SK-N-SH (cell line): ENCODE results near the gene GNB5. TPM values are rescaled to one million over a fixed set of nuclear protein-coding genes. Genes with fewer than 3 reads are reported as not detected.

Source experiments
- CTCF ChIA-PET: fragments of 300-600, 350-600 bp; formaldehyde crosslinking; extraction: SDS; loops from one replicate; lab custom pipeline; 2021; lab: Yijun Ruan, JAX
- POLR2A ChIA-PET: fragments of 350-600 bp; sonication (Branson Sonifier 250); formaldehyde crosslinking; extraction: SDS; loops from one replicate; lab custom pipeline; 2020; ENCODE audit warnings: antibody characterized with exemption, inconsistent platforms; lab: Yijun Ruan, JAX
- DNase-seq: peaks from one replicate; pipeline ENCODE4 v3.0.0; 2012
- H2AFZ ChIP-seq: fragments of 200-600 bp; sonication (generic); 2 replicates; pipeline ENCODE4 v1.8.1; 2016; ENCODE audit warnings: antibody characterized with exemption, mild to moderate bottlenecking, low read depth
- H3F3A ChIP-seq: fragments of 200-600 bp; sonication (generic); replicated peaks from 2 replicates; pipeline ENCODE3; 2016; ENCODE audit warnings: antibody characterized with exemption, mild to moderate bottlenecking; ENCODE audit not compliant: insufficient read depth
- H3K27ac ChIP-seq, 2 experiments: fragments of 200-500 bp in 1 of 2; fragments of 200-600 bp in 1 of 2; sonication (Bioruptor generic) in 1 of 2; sonication (generic), shearing (Covaris generic) in 1 of 2; 2 replicates each; pipeline versions ENCODE4 v1.5.1 to v1.6.1; 2014 to 2016; ENCODE audit warnings: low read depth in 2 of 2, inconsistent platforms in 1 of 2, low read length in 1 of 2, mild to moderate bottlenecking in 1 of 2, mixed read lengths in 1 of 2
- H3K27me3 ChIP-seq: fragments of 200-600 bp; sonication (generic), shearing (Covaris generic); 2 replicates; pipeline ENCODE4 v1.6.1; 2016; ENCODE audit warnings: mixed run types; ENCODE audit not compliant: insufficient read depth
- H3K36me3 ChIP-seq, 2 experiments: fragments of 200-500 bp in 1 of 2; fragments of 200-600 bp in 1 of 2; sonication (Bioruptor generic) in 1 of 2; sonication (generic) in 1 of 2; replicated peaks in 1 of 2; 2 replicates each; pipeline versions ENCODE3 to v1.5.1; 2014 to 2016; ENCODE audit warnings: low read length in 1 of 2, mild to moderate bottlenecking in 1 of 2; ENCODE audit not compliant: insufficient read depth in 2 of 2, control insufficient read depth in 1 of 2
- H3K4me1 ChIP-seq, 2 experiments: fragments of 200-500 bp in 1 of 2; fragments of 200-600 bp in 1 of 2; sonication (Bioruptor generic) in 1 of 2; sonication (generic), shearing (Covaris generic) in 1 of 2; 2 replicates each; pipeline versions ENCODE4 v1.5.1 to v1.6.1; 2014 to 2016; ENCODE audit warnings: low read depth in 1 of 2, low read length in 1 of 2, mixed run types in 1 of 2; ENCODE audit not compliant: insufficient read depth in 2 of 2, control insufficient read depth in 1 of 2
- H3K4me2 ChIP-seq: fragments of 200-600 bp; sonication (generic), shearing (Covaris generic); 2 replicates; pipeline ENCODE4 v1.6.1; 2017; ENCODE audit warnings: mixed run types
- H3K4me3 ChIP-seq, 2 experiments: fragments of 200-500 bp in 1 of 2; fragments of 200-600 bp in 1 of 2; sonication (Bioruptor generic) in 1 of 2; sonication (generic), shearing (Covaris generic) in 1 of 2; 2 replicates each; pipeline versions ENCODE4 v1.5.1 to v1.8.1; 2014 to 2016; ENCODE audit warnings: low read depth in 2 of 2, inconsistent platforms in 1 of 2, low read length in 1 of 2, mild to moderate bottlenecking in 1 of 2, mixed read lengths in 1 of 2, moderate library complexity in 1 of 2
- H3K79me2 ChIP-seq: fragments of 200-600 bp; sonication (generic); 2 replicates; pipeline ENCODE4 v1.8.1; 2017; ENCODE audit warnings: mild to moderate bottlenecking; ENCODE audit not compliant: insufficient read depth
- H3K9ac ChIP-seq: fragments of 200-600 bp; sonication (generic); 2 replicates; pipeline ENCODE4 v1.6.1; 2017; ENCODE audit warnings: mixed run types
- H3K9me2 ChIP-seq: fragments of 200-600 bp; sonication (generic); 2 replicates; pipeline ENCODE4 v1.6.1; 2017; ENCODE audit warnings: mixed run types
- H3K9me3 ChIP-seq: fragments of 200-600 bp; sonication (generic); 2 replicates; pipeline ENCODE4 v1.6.1; 2017; ENCODE audit warnings: mixed run types, mild to moderate bottlenecking, moderate library complexity
- H4K20me1 ChIP-seq: fragments of 200-600 bp; sonication (generic); 2 replicates; pipeline ENCODE4 v1.6.1; 2017; ENCODE audit warnings: mild to moderate bottlenecking, mixed run types; ENCODE audit not compliant: insufficient read depth
- CHD2 ChIP-seq: fragments of 150-350 bp; IDR thresholded peaks from 2 replicates; pipeline ENCODE4 v1.6.1; 2018; ENCODE audit warnings: low read length; ENCODE audit not compliant: partially characterized antibody
- EP300 ChIP-seq, 2 experiments: IDR thresholded peaks; 2 replicates each; pipeline versions ENCODE4 v1.4.0 to v1.6.1; 2012; ENCODE audit warnings: borderline replicate concordance in 1 of 2, low read depth in 1 of 2, low read length in 1 of 2
- FOSL2 ChIP-seq: IDR thresholded peaks from 2 replicates; pipeline ENCODE4 v1.4.0; 2012; ENCODE audit warnings: low read depth, mild to moderate bottlenecking, moderate library complexity, borderline replicate concordance
- FOXM1 ChIP-seq: IDR thresholded peaks from 2 replicates; pipeline ENCODE4 v1.4.0; 2012; ENCODE audit warnings: low read depth, mild to moderate bottlenecking
- GATA2 ChIP-seq: sonication (generic); formaldehyde crosslinking; IDR thresholded peaks from 2 replicates; pipeline ENCODE4 v1.5.0; 2020; ENCODE audit warnings: mild to moderate bottlenecking, missing genetic modification reagents
- JUND ChIP-seq: IDR thresholded peaks from 2 replicates; pipeline ENCODE4 v1.4.0; 2012
- MEF2A ChIP-seq: IDR thresholded peaks from 2 replicates; pipeline ENCODE4 v1.4.0; 2012; ENCODE audit warnings: low read depth, borderline replicate concordance
- NFIC ChIP-seq: IDR thresholded peaks from 2 replicates; pipeline ENCODE4 v1.4.0; 2012; ENCODE audit warnings: borderline replicate concordance
- NRF1 ChIP-seq: IDR thresholded peaks from 2 replicates; pipeline ENCODE4 v1.6.1; 2012; ENCODE audit warnings: low read depth, mild to moderate bottlenecking, low read length
- POLR2AphosphoS5 ChIP-seq: IDR thresholded peaks from 2 replicates; pipeline ENCODE4 v1.6.1; 2012; ENCODE audit warnings: low read depth, low read length
- RAD21 ChIP-seq: IDR thresholded peaks from 2 replicates; pipeline ENCODE4 v1.6.1; 2012; ENCODE audit warnings: mild to moderate bottlenecking, low read length
- RXRA ChIP-seq: IDR thresholded peaks from 2 replicates; pipeline ENCODE4 v1.4.0; 2012; ENCODE audit warnings: low read depth, mild to moderate bottlenecking, borderline replicate concordance
- TAF1 ChIP-seq: IDR thresholded peaks from 2 replicates; pipeline ENCODE4 v1.6.1; 2012; ENCODE audit warnings: low read depth, mild to moderate bottlenecking, low read length, moderate library complexity, borderline replicate concordance
- YY1 ChIP-seq: IDR thresholded peaks from 2 replicates; pipeline ENCODE4 v1.4.0; 2012; ENCODE audit warnings: low read depth, mild to moderate bottlenecking
- WGBS: methylation state at CpG from one replicate; pipeline ENCODE4 v1.1.6; 2017; ENCODE audit warnings: low lambda C conversion rate; 5-methylcytosine and 5-hydroxymethylcytosine counted together
- polyA plus RNA-seq, 3 experiments: library from polyadenylated mRNA; depleted of rRNA; stranded (reverse); fragments of >200 nt; gene quantifications; 2 replicates each; pipeline ENCODE4 v1.2.3, GENCODE V29; 2012
- TF ChIP-seq, protein P1 (sequence below): IDR thresholded peaks from 2 replicates; pipeline ENCODE4 v1.4.0; 2012; ENCODE audit warnings: low read depth, borderline replicate concordance
- TF ChIP-seq, protein P2 (sequence below): IDR thresholded peaks from 2 replicates; pipeline ENCODE4 v1.4.0; 2012; ENCODE audit warnings: low read depth, borderline replicate concordance
- TF ChIP-seq, protein P3 (sequence below): IDR thresholded peaks from 2 replicates; pipeline ENCODE4 v1.6.1; 2012; ENCODE audit warnings: mild to moderate bottlenecking, low read depth, low read length, moderate library complexity
- TF ChIP-seq, protein P4 (sequence below): fragments of 200-600 bp; sonication (generic); IDR thresholded peaks from 2 replicates; pipeline ENCODE4 v1.6.1; 2017; ENCODE audit warnings: antibody characterized with exemption, mild to moderate bottlenecking, moderate library complexity
- TF ChIP-seq, protein P5 (sequence below): IDR thresholded peaks from 2 replicates; pipeline ENCODE4 v1.4.0; 2012; ENCODE audit warnings: low read depth

The GNB5 gene
- polyA plus RNA-seq, 1 of the 3 experiments (the other 2 are of a cell fraction), result 73.7 TPM

DNA sequence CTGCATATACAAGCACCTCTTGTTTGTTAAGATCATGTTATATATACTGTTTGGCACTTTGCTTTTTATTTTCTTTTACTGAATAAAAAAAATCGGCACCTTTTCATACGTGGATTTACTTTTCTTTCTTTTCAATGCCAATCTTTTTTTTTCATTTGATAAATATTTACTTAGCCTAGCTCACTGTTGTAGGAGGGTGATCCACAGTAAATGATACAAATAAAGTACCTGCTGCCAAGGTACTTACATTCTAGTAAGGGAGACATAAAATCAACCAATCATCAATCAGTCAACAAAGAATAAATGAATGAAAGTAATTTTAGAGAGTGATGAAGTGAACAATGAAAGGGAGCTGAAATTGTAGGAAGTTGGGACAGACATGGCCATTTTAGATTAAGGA is 18.3 kb downstream of the GNB5 start:
- Histone ChIP-seq H3K9ac (no peak overlapping the region), H4K20me1 (no peaks in the 10 kb centered on the region), H3K36me3 (peaks cover 0 to 13% of the 10 kb centered on the region in 2 experiments), H3F3A (no peaks in the 10 kb centered on the region), H3K27ac (no peak overlapping the region), H3K4me2 (no peak overlapping the region), H3K4me3 (no peak overlapping the region), H2AFZ (no peak overlapping the region), H3K79me2 (peaks cover 84% of the 10 kb centered on the region), H3K9me3 (no peaks in the 10 kb centered on the region), H3K4me1 (peaks cover 0 to 4% of the 10 kb centered on the region in 2 experiments; a peak in 1 of 4 replicates), H3K9me2 (no peaks in the 10 kb centered on the region), H3K27me3 (no peaks in the 10 kb centered on the region)
- TF ChIP-seq, protein P1, sequence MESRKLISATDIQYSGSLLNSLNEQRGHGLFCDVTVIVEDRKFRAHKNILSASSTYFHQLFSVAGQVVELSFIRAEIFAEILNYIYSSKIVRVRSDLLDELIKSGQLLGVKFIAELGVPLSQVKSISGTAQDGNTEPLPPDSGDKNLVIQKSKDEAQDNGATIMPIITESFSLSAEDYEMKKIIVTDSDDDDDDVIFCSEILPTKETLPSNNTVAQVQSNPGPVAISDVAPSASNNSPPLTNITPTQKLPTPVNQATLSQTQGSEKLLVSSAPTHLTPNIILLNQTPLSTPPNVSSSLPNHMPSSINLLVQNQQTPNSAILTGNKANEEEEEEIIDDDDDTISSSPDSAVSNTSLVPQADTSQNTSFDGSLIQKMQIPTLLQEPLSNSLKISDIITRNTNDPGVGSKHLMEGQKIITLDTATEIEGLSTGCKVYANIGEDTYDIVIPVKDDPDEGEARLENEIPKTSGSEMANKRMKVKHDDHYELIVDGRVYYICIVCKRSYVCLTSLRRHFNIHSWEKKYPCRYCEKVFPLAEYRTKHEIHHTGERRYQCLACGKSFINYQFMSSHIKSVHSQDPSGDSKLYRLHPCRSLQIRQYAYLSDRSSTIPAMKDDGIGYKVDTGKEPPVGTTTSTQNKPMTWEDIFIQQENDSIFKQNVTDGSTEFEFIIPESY, result no peak
- TF ChIP-seq NFIC, result no peak
- TF ChIP-seq, protein P2, sequence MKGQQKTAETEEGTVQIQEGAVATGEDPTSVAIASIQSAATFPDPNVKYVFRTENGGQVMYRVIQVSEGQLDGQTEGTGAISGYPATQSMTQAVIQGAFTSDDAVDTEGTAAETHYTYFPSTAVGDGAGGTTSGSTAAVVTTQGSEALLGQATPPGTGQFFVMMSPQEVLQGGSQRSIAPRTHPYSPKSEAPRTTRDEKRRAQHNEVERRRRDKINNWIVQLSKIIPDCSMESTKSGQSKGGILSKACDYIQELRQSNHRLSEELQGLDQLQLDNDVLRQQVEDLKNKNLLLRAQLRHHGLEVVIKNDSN, result no peak
- TF ChIP-seq EP300 (IDR thresholded peaks at IDR 0.05; ENCODE audit: borderline replicate concordance in 1 of 2, low read depth in 1 of 2, low read length in 1 of 2), result no peak
- TF ChIP-seq GATA2 (CRISPR knock-in tag), result no peak
- 91% methylated on average over 2 of the region's 2 CpGs for WGBS
- ChIA-PET CTCF (interaction anchor here (1.3 to 2.4 kb wide), 3 partner anchors 11 to 35 kb away, joined by 3 to 10 read pairs (median 5); no protein-coding TSS in a partner anchor), POLR2A (no interaction called here)
- DNase-seq, result no peak

DNA sequence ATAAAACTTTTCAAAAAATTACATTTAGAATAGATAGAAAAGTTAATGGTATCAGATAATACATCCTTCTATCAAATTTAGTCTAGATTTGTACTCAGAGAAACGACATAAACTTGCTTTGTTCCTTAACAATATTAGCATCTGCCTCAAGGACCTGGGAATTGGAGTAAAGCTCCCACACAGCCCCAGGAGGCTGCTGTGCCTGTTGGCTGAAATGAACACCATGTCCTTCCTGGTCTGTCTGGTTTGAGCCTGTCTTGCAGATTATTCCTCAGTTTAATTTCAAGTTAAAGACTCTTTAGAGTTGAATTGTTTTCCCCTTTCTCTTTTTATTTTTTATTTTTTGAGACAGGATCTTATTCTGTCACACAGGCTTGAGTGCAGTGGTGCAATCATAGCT is 19.4 kb downstream of the GNB5 start:
- ChIA-PET POLR2A (no interaction called here), CTCF (interaction anchor here (2.4 kb wide), 1 partner anchor 10 kb away, joined by 10 read pairs; no protein-coding TSS in a partner anchor)
- 10% methylated on average over 1 of the region's 1 CpG for WGBS
- TF ChIP-seq, protein P3, sequence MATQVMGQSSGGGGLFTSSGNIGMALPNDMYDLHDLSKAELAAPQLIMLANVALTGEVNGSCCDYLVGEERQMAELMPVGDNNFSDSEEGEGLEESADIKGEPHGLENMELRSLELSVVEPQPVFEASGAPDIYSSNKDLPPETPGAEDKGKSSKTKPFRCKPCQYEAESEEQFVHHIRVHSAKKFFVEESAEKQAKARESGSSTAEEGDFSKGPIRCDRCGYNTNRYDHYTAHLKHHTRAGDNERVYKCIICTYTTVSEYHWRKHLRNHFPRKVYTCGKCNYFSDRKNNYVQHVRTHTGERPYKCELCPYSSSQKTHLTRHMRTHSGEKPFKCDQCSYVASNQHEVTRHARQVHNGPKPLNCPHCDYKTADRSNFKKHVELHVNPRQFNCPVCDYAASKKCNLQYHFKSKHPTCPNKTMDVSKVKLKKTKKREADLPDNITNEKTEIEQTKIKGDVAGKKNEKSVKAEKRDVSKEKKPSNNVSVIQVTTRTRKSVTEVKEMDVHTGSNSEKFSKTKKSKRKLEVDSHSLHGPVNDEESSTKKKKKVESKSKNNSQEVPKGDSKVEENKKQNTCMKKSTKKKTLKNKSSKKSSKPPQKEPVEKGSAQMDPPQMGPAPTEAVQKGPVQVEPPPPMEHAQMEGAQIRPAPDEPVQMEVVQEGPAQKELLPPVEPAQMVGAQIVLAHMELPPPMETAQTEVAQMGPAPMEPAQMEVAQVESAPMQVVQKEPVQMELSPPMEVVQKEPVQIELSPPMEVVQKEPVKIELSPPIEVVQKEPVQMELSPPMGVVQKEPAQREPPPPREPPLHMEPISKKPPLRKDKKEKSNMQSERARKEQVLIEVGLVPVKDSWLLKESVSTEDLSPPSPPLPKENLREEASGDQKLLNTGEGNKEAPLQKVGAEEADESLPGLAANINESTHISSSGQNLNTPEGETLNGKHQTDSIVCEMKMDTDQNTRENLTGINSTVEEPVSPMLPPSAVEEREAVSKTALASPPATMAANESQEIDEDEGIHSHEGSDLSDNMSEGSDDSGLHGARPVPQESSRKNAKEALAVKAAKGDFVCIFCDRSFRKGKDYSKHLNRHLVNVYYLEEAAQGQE, result no peak
- TF ChIP-seq FOXM1, result no peak
- TF ChIP-seq FOSL2, result no peak
- no peak for TF ChIP-seq JUND
- no peak for TF ChIP-seq CHD2
- TF ChIP-seq, protein P2, result no peak
- TF ChIP-seq TAF1, result no peak
- TF ChIP-seq YY1, result no peak
- TF ChIP-seq NRF1, result no peak
- no peak for TF ChIP-seq GATA2 (CRISPR knock-in tag)
- no peak for TF ChIP-seq MEF2A
- TF ChIP-seq RXRA, result no peak
- TF ChIP-seq, protein P4, sequence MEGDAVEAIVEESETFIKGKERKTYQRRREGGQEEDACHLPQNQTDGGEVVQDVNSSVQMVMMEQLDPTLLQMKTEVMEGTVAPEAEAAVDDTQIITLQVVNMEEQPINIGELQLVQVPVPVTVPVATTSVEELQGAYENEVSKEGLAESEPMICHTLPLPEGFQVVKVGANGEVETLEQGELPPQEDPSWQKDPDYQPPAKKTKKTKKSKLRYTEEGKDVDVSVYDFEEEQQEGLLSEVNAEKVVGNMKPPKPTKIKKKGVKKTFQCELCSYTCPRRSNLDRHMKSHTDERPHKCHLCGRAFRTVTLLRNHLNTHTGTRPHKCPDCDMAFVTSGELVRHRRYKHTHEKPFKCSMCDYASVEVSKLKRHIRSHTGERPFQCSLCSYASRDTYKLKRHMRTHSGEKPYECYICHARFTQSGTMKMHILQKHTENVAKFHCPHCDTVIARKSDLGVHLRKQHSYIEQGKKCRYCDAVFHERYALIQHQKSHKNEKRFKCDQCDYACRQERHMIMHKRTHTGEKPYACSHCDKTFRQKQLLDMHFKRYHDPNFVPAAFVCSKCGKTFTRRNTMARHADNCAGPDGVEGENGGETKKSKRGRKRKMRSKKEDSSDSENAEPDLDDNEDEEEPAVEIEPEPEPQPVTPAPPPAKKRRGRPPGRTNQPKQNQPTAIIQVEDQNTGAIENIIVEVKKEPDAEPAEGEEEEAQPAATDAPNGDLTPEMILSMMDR, result no peak
- TF ChIP-seq, protein P5, sequence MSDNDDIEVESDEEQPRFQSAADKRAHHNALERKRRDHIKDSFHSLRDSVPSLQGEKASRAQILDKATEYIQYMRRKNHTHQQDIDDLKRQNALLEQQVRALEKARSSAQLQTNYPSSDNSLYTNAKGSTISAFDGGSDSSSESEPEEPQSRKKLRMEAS, result no peak
- TF ChIP-seq POLR2AphosphoS5, result no peak
- no peak for TF ChIP-seq RAD21

More for the DNA sequence above, 19.4 kb downstream of the GNB5 start:
- H3K4me1 ChIP-seq, result peaks cover 0 to 4% of the 10 kb centered on the region in 2 experiments; a peak in 1 of 4 replicates
- no peaks in the 10 kb centered on the region for H3F3A ChIP-seq
- no peak overlapping the region for H2AFZ ChIP-seq
- no peak overlapping the region for H3K4me3 ChIP-seq
- no peak overlapping the region for H3K9ac ChIP-seq
- no peaks in the 10 kb centered on the region for H4K20me1 ChIP-seq
- H3K36me3 ChIP-seq, result peaks cover 0 to 8% of the 10 kb centered on the region in 2 experiments
- peaks cover 85% of the 10 kb centered on the region for H3K79me2 ChIP-seq
- DNase-seq, result no peak
- H3K9me2 ChIP-seq, result no peaks in the 10 kb centered on the region
- no peaks in the 10 kb centered on the region for H3K9me3 ChIP-seq
- H3K27ac ChIP-seq, result 0 out of 4 replicates have a peak overlapping the region, but pooled peaks of 1 of the 2 experiments have one; percentile 22
- H3K27me3 ChIP-seq, result no peaks in the 10 kb centered on the region
- no peak overlapping the region for H3K4me2 ChIP-seq
